GM18502 (cell line): ENCODE results near the gene UNK.
"Not testable (repeated sequence)": the region's sequence is repeated elsewhere in the genome, so short reads cannot be mapped to it uniquely, and the experiment has no call there.

ENCODE experiments used
- ATAC-seq: cut with Tn5 transposase; IDR thresholded peaks from one replicate; pipeline ENCODE4 v1.9.1; 2021; ENCODE audit warnings: mild to moderate bottlenecking; ENCODE audit not compliant: unreplicated experiment, poor library complexity

Gene UNK

DNA sequence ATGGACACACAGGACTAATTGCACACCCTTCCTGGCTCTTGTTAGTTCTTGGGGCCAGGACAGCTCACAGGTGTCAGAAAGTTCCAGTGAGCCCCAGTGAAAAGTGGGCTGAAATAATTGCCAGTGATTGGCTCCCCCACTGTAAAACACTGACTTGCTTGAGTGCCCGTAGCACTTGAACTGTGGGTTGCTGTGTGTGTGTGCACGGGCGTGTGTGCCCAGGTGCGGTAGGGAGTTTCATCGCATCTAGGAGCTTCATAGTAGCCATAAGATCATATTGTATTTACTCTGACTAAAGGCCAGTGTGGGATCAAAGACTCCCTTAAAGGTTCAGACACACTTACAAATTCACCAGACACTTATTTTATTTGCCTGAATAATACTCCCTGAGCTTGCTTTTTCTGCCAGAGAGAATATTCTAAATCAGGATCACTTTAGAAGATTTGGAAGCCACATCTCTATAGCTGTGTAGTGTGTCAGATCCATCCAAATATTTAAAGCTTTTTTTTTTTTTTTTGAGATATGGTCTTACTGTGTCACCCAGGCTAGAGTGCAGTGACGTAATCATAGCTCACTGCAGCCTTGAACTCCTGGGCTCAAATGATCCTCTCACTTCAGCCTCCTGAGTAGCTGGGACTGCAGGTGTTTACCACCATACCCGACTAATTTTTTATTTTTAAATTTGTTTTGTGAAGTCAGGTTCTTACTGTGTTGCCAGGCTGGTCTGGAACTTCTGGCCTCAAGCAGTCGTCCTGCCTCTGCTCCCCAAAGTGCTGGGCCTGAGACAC is 11.4 kb downstream of the UNK start:
- ATAC-seq: no peak

- ATAC-seq: no peak
Observed at GRCh38 chr17:75799402-75799801, 14.8 kb downstream of the UNK start.

GRCh38 chr17:75803883-75804282 is 19.3 kb downstream of the UNK start:
- ATAC-seq: no peak

GRCh38 chr17:75806822-75807500 is 22.4 kb downstream of the UNK start:
- no peak for ATAC-seq

DNA sequence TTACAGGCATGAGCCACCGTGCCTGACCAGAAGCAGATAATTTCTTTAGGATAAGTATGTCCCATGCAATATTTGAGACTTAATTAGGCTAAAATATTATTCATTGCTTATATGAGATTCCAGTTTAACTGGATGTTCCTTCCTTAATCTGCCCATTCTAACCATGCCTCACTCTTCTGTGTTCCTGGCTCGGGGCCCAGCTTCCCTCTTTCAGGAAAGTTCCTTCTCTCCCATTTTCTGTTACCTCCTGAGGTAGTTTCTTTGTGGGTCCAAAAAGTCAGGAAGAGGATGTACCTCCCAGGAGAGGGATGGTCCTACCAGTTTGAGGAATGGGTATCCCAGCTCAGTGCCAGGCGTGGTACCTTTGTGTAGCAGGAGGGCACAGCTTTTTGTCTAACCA is 23.3 kb downstream of the UNK start:
- no peak for ATAC-seq

DNA sequence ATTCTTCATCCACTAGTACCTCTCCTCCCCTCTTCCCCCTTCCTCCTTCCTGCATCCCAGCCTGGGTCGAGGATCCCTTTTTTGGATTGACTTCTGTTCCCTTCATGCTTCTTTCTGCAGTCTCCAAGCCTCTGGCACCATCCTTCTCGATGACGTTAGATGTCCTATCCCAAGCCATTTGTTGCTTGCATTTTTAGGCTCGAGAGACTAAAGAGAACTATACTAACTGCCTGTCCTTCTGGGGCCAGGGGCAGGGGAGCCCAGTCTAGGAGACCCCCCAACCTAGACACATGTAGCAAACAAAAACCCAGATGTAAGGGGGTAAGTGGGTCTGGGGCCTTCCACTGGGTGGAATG is 23.9 kb downstream of the UNK start:
- ATAC-seq: no peak

- ATAC-seq: no peak
Observed at GRCh38 chr17:75808905-75809621, 24.5 kb downstream of the UNK start.

GRCh38 chr17:75809631-75810111 is 25.1 kb downstream of the UNK start:
- ATAC-seq: no peak

DNA sequence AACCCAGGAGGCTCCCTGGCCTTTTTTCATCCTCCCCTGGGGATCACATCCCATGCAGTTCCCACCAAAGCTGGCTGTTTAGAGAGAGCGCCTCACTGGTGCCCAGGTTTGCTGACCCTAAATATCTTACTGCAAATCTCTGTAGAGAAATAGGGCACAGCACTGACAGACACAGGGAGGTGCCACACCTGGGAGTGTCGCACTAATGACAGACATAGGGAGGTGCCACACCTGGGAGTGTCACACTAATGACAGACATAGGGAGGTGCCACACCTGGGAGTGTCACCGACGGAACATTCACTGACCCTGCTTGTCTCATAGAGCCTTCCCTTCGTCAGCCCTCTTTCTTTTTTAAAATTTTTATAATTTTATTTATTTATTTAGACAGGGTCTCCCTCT is 25.6 kb downstream of the UNK start:
- ATAC-seq: no peak

DNA sequence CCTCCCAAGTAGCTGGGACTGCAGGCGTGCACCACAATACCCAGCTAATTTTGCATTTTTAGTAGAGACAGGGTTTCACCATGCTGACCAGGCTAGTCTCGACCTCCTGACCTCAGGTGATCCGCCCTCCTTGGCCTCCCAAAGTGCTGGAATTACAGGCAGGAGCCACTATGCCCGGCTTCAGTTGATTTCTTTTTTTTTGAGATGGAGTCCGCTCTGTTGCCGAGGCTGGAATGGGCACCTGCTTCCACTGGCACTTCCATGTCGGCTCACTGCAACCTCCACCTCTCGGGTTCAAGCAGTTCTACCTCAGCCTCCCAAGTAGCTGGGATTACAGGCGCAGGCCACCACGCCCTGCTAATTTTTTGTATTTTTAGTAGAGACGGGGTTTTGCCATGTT is 26.1 kb downstream of the UNK start:
- not testable (repeated sequence) for ATAC-seq

DNA sequence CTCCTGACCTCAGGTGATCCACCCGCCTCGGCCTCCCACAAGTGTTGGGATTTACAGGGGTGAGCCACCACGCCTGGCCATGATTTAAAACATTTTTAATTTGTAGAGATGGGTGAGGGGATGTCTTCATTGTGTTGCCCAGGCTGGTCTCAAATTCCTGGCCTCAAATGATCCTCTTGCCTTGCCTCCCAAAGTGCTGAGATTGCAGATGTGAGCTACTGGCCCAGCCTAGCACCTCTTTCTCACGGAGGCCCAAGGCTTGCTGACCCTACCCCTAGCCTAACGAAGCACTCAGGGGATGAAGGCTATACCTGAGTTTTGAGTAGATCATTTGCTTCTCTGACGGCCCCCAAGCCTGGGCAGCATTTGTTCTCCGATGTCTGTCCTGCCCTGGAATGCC is 26.6 kb downstream of the UNK start:
- ATAC-seq: no peak

DNA sequence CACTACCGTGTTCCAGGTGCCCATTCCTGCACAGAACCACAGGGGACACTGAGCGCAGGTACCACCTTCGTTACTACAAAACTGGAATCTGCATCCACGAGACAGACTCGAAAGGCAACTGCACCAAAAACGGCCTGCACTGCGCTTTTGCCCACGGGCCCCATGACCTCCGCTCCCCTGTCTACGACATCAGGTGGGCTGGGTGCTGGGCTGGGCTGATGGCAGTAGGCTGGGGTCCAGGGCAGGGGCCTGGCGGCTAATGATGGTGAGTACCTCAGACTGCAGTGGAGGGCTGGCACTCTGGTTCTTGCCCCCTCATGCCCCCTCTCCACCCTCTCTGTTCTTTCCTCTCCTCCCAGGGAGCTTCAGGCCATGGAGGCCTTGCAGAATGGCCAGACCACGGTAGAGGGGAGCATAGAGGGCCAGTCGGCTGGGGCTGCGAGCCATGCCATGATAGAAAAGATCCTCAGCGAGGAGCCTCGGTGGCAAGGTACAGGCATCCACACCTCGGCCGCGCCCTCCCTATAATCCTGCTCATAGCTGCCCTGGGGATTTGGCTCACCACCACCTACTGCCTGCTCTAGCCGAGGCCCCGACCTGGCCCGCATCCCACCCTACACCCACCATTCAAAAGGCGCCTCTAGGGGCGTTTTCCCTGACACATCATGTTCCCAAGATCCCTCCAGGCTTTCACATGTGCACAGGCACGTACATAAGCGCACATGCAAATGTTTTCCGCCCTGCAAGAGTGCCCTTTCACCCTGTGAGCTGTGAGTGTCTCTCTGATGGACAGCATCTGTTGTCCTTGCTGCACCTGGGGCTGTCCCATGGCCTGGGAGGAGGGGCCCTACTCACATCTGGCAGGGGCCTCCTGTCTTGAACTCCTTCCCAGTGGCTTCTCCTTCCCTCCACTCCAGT is 27.7 kb downstream of the UNK start:
- no peak for ATAC-seq

GRCh38 chr17:75813081-75814020 is 28.7 kb downstream of the UNK start:
- no peak for ATAC-seq

GRCh38 chr17:75814021-75814395 is 29.4 kb downstream of the UNK start:
- ATAC-seq: no peak

DNA sequence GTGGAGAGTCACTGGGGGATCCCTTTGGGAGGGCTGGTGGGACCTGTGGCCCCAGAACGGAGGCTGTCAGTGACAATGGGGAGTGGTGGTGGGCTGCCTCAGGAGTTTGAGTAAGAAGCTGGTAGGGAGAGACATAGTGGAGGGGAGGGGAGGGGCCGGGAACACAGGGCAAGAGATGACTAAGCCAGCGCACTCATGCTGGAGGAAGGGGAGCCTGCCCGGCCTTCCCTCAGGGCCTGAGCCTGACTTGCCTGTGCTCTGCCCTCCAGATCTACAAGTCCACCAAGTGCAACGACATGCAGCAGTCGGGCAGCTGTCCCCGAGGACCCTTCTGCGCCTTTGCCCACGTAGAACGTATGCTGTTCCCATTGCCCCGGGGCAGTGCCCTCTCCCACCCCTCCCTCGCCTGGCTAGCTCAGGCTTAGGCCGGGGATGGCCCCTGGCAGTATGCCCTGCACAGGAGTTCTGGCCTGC is 30.3 kb downstream of the UNK start:
- ATAC-seq: no peak

- no peak for ATAC-seq
Observed at GRCh38 chr17:75815399-75815798, 30.8 kb downstream of the UNK start.

- ATAC-seq: no peak
Observed at GRCh38 chr17:75816693-75817092, 32.1 kb downstream of the UNK start.

- no peak for ATAC-seq
Observed at GRCh38 chr17:75817571-75817970, 33.0 kb downstream of the UNK start.

GRCh38 chr17:75818326-75818885 is 33.8 kb downstream of the UNK start:
- ATAC-seq: no peak
